Activated effector memory CD4-positive, alpha-beta T cell treated with Interleukin-2 at 50 U/mL for 16 hours (primary cell): ENCODE measurements around the gene PIGZ.
"Not testable (repeated sequence)": the region's sequence is repeated elsewhere in the genome, so short reads cannot be mapped to it uniquely, and the experiment has no call there.

ENCODE experiments used
- DNase-seq: peaks from one replicate; pipeline ENCODE4 v3.0.0-alpha.2; 2020

Gene PIGZ

GRCh38 chr3:196947860-196948441 lies 20.7 kb downstream of the PIGZ start:
- DNase-seq, result no peak

GRCh38 chr3:196947136-196947859 lies 21.3 kb downstream of the PIGZ start:
- DNase-seq, result no peak

GRCh38 chr3:196944037-196944790 lies 24.4 kb downstream of the PIGZ start:
- not testable (repeated sequence) for DNase-seq

GRCh38 chr3:196942915-196943277 lies 25.7 kb downstream of the PIGZ start:
- no peak for DNase-seq

DNA sequence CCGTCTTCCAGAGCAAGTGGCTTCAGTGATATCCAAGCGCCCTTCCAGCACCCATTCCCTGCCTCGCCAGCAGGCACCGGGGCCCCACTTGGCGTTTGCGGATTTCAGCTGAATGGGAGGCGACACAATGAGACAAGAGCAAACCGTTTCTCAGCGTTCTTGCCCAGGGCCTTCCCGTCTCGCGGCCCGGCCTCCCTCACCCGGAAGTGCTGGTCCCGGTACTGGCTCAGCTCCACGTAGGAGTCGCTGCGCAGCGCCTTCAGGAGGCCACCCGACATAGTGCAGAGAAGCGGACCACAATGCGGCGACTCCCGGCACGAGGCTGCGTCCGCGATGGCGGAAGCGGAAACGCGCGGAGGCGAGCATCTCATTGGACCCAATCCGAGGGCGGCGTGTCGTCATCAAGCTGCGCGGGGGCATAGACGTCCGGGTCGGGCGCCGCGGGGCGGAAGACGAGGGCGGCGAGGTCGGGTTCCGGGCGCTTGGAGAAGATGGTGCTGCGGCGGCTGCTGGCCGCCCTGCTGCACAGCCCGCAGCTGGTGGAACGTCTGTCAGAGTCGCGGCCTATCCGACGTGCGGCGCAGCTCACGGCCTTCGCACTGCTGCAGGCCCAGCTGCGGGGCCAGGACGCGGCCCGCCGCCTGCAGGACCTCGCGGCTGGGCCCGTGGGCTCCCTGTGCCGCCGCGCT lies 26.3 kb downstream of the PIGZ start, which contains the start of gene NCBP2:
Gene NCBP2 (minus strand): TSS at position 303 of the 689 bp plus-strand sequence. CDS start 25 bp downstream, at position 278.
- DNase-seq, result peak; percentile 99

DNA sequence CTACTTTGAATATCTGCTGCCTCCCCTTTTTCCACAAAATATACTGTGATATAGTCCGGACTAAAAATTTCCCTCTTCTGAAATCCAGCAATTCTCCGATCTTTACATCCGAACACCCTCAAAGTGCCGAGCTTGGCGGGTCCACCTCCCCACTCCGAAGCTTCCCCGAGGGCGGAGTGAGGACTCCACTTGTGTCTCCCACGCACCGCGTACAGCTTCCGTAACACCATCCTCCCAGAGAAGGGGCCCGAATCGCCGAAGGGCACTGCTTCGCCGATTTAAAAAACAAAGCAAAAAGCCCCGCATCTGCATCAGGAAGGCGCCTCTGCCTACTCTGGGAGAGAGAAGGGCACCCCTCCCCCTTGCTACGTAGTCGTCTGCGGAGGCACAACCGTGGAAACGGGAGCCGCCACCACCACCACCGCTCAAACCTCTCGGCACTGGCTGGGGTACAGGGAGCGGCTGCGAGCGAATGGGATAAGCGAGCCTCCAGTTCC lies 26.9 kb downstream of the PIGZ start:
- peak; percentile 48 for DNase-seq

- DNase-seq, result no peak
Observed at GRCh38 chr3:196938576-196938975, 30.1 kb downstream of the PIGZ start.

DNA sequence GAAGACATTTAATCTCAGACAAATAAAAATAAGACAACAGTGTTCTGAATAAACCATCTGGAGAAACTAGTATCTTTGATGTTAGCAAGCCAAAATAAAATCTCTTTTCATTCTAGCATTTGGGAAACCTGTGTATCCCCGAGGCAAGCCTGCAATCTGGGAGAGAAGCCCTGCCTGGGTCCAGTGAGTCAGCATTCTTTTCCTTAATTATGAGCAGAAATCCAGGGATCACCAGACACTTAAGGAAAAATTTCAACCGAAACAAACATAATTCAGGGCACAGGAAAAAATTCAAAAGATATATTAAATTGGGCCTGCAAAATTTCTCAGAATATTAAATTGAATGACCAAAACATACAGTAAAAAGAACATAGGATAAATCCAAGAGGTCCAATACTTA lies 30.5 kb downstream of the PIGZ start:
- no peak for DNase-seq

DNA sequence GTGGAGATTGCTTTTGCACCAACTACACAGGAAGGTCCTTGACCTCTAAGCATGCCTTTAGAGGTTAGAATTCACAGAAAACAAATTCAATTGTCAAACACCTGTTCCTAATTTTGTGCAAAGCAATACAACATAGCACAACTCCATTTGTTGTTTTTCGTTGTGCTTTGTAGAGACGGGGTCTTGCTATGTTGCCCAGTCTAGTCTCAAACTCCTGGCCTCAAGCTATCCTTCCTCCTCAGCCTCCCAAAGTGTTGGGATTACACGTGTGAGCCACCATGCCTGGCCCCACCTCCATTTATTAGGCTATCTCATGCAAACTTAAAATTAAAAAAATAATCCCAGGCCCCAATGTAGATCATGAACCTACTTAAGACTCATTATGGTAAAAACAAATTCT lies 32.3 kb downstream of the PIGZ start:
- no peak for DNase-seq

GRCh38 chr3:196932600-196932999 lies 36.0 kb downstream of the PIGZ start:
- DNase-seq, result no peak

- DNase-seq, result no peak
Observed at GRCh38 chr3:196931828-196932587, 36.6 kb downstream of the PIGZ start.

DNA sequence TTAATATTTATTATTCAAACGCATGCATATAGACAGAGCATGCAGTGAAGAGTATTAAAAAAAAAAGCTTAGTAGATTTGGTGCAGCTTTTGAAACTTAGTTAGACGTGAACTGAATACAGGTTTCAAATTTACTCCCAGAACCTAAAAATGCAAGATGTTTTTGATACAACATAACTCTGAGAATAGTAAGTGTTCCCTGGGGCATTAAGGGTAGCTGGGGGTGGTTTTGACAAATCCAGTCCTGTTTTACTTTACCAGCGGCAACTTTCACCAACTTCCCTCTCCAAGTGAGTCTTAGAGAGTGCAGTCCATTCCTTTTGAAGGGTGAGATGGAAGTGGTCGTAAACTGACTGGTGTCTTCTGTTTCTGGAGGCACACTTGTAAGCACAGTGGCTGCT lies 37.5 kb downstream of the PIGZ start:
- no peak for DNase-seq

GRCh38 chr3:196927571-196928453 lies 40.8 kb downstream of the PIGZ start:
- DNase-seq, result no peak

DNA sequence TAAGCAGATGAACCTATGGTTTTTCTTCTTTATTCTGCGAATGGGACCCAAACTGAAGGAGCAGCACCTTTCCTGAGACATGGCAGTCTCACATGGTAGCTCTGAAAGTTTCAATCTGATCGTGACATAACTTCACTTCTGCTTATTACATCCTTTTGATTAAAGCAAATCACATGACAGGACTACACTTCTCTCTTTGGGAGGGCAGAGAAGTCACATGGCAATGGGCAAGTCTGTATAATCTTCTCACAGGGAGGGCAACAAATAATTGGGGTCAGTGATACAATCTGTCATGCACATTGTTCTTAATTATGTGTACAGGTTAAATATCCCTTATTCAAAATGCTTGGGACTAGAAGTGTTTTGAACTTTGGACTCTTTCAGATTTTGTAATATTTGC lies 47.9 kb downstream of the PIGZ start:
- DNase-seq, result no peak

- DNase-seq, result no peak
Observed at GRCh38 chr3:196918968-196919367, 49.7 kb downstream of the PIGZ start.

GRCh38 chr3:196916995-196917394 lies 51.6 kb downstream of the PIGZ start:
- no peak for DNase-seq

DNA sequence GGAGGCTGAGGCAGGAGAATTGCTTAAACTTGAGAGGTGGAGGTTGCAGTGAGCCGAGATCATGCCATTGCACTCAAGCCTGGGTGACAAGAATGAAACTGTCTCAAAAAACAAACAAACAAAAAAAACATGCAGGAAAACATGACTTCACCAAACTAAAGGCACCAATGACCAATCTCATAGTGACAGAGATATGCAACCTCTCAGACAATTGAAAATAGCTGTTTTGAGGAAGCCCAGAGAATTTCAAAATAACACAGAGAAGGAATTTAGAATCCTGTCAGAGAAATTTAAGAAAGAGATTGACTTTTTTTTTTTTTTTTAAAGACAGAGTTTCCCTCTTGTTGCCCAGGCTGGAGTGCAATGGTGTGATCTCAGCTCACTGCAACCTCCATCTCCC lies 52.4 kb downstream of the PIGZ start:
- DNase-seq, result no peak

DNA sequence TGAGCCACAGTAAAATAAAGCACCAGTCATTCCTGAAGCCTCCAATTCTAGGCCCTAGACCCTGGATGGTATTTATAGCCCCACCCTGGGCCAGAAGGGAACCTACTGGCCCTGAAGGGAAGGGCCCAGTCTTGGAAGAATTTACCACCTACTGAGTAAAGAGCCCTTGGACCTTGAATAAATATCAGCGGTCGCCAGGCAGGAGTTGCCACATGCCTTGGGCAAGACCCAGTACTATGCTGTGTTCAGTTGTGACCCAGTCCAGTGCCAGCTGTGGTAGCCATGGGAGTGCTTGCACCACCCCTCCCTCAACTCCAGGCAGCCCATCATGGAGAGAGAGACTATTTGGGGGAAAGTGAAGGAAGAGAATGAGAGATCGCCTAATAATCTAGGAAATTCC lies 53.3 kb downstream of the PIGZ start:
- DNase-seq, result no peak

GRCh38 chr3:196914866-196915265 lies 53.8 kb downstream of the PIGZ start:
- no peak for DNase-seq

DNA sequence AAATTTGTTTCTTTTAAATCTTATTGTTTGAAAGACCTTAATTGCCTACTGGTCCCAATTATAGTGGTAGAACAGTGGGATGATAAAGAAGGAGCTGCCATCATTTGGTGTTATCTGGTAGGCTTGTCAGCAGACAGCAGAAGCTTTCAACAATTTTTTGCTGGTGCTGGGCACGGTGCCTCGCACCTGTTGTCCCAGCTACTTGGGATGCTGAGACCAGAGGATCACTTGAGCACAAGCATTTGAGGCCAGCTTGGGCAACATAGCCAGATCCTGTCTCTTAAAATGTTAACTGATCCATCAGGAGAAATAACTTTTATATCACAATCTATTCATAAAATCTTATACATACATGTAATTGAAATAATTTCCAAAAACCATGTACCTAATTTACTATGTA lies 64.9 kb downstream of the PIGZ start:
- DNase-seq, result no peak

DNA sequence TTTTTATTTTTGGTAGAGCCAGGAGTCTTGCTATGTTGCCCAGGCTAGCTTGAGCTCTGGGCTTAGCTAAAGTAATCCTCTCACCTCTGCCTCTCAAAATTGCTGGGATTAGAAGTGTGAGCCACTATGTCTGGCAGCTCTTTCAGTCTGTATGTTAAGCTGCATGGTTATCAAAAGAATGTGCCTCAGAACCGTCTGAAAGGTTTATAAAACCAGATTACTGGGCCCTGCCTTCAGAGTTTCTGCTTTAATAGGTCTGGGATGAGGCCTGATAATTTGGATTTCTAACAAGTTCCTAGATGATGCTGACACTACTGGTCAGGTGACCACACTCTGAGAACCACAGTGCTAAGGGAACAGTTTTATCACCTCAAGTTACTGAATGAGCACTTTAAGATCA lies 66.3 kb downstream of the PIGZ start:
- no peak for DNase-seq
